Jurkat, Clone E6-1 (cell line): ENCODE results near the gene FNIP2.
"Not testable (repeated sequence)": the region's sequence is repeated elsewhere in the genome, so short reads cannot be mapped to it uniquely, and the experiment has no call there.

Experiments used
- DNase-seq: peaks from one replicate; pipeline ENCODE4 v3.0.0-alpha.2; 2011; ENCODE audit warnings: low read depth, low spot score
- H3K4me3 ChIP-seq: 2 replicates; pipeline ENCODE4 v1.5.1; 2011; ENCODE audit warnings: mild to moderate bottlenecking, low read length, control low read depth, moderate library complexity

FNIP2 gene

DNA sequence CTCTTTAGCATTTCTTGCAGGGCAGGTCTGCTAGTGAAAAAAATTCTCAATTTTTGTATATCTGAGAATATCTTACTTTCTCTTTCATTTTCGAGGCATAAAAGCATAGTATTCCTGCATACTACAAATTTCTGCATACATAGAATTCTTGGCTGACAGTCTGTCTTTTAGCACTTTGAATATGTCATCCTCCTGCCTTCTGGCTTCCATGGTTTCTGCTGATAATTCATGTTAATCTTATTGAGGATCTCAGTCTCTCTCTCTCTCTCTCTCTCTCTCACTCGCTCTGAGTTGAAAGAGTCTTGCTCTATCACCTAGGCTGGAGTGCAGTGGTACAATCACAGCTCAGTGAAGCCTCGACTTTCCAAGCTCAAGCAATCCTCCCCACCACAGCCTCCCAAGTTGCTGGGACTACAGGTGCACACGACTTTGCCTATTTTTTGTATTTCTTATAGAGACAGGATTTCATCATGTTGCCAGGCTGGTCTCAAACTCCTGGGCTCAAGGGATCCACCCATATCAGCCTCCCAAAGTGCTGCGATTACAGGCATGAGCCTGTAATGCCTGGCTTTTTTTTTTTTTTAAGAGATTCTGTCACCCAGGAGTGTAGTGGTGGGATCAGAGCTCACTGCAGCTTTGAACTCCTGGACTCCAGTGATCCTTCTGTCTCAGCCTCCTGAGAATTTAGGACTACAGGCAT lies 161.3 kb downstream of the FNIP2 start:
- no peak overlapping the region for H3K4me3 ChIP-seq
- DNase-seq: no peak

GRCh38 chr4:158930639-158930972 lies 161.8 kb downstream of the FNIP2 start:
- no peak overlapping the region for H3K4me3 ChIP-seq
- DNase-seq: no peak

DNA sequence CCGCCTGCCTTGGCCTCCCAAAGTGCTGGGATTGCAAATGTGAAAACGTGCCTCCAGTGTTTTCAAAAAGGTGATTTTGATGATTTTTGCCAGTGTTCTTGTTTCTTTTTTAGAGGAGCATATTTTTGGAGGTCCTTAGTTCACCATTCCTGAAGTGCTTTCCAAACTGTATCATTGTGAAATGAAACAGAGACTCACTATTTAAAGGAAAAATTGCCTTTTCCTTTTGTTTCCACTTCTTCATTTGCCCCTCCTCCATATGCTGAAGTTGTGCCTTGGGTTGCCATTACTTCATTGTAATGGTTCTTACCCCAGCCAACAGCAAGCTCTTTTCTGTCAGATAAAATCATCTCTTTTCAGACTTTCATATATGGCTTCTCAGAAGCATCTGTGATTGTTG lies 164.4 kb downstream of the FNIP2 start:
- no peak for DNase-seq
- no peak overlapping the region for H3K4me3 ChIP-seq

DNA sequence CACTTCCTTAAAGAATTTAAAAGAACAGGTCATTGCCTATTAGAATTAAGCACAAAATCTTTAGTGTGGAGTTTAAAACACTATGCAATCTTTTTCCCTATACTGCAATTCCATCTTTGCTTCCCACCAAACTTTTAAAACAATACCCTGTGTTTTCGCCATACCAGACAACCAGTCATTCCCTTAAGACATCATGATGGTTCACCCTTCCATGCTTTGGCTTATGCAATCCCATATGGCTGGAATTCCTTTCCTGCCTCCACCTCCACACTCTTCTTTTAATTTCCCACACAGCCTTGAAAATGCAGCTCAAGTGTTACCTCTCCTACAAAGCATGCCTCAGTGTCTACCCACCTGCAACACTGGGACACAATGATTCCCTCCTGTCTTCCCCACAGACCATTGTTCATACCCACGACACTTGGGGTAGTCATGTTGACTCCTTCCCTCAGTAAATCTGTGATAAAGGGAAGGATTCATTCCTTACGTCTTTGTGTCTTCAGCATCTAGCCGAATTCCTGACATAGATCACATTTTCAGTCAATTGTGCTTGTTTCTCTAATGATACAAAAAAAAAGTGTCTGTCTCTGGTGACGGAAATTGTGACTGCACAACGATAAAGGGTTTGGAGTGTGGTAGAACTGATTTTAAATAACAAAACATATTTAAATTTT lies 166.3 kb downstream of the FNIP2 start:
- no peak for DNase-seq
- H3K4me3 ChIP-seq: no peak overlapping the region

DNA sequence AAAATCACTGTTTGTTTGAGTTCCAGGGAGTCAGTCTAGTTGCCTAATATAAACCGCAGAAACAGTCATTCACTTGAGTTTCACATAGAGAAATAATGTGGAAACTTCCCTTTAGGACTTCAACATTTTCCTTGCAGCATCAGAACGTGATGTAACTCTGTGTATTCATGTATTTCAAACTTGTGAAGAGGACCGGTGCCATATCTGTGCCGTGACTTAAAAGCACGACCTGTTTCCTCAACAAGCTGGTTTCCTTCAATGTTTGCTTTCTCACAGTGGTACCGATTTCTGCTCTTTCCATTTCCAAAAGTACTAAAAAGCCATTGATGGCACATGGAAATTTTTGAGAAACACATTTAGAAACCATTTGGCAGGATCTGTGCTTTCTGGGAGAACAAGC lies 167.4 kb downstream of the FNIP2 start:
- DNase-seq: no peak
- H3K4me3 ChIP-seq: no peak overlapping the region

DNA sequence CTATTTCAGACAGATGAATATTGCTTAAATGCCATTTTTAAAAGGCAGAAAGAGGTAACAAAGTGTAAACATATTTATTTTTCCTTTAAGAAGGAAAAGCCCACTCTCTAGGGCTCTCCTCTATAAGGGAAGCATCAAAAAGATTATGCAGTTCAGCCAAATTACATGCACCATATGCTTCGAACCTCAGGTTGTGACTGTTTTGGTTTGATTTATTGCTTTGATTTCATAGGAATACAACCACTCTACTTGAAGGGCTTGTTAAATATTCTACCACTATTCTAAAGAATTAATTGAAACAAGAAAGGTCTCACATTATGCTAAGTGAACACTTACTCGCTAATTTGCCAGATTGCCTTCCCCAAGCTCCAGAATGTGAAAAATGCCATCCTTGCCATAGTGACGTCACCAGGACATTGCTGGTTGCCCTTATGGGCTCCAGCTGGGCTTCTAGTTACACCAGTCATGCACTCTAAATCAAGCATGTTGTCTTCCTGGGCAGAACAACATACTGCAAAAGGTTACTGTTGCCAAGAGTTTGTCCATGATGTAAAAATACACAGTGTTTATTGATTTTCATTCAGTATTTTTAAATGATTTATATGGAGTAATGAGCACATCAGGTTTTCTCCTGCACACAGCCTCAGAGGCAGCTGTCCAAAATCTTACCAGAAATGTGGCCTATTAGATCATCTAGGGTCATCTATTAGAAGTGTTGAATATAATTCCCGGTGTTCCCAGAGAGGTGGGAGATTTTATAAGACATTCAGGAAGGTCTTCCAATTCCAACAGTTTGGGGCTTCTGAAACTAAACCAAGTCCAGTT lies 169.6 kb downstream of the FNIP2 start:
- no peak for DNase-seq

GRCh38 chr4:158940271-158940670 lies 171.4 kb downstream of the FNIP2 start:
- H3K4me3 ChIP-seq: no peak overlapping the region
- DNase-seq: no peak

More for the DNA sequence above, 169.6 kb downstream of the FNIP2 start:
- H3K4me3 ChIP-seq: no peak overlapping the region

GRCh38 chr4:158941321-158941720 lies 172.5 kb downstream of the FNIP2 start:
- DNase-seq: no peak
- H3K4me3 ChIP-seq: no peak overlapping the region

- DNase-seq: no peak
- no peak overlapping the region for H3K4me3 ChIP-seq
Measured at GRCh38 chr4:158941895-158942294, 173.1 kb downstream of the FNIP2 start.

GRCh38 chr4:158945529-158946108 lies 176.8 kb downstream of the FNIP2 start:
- no peak for DNase-seq
- H3K4me3 ChIP-seq: no peak overlapping the region

DNA sequence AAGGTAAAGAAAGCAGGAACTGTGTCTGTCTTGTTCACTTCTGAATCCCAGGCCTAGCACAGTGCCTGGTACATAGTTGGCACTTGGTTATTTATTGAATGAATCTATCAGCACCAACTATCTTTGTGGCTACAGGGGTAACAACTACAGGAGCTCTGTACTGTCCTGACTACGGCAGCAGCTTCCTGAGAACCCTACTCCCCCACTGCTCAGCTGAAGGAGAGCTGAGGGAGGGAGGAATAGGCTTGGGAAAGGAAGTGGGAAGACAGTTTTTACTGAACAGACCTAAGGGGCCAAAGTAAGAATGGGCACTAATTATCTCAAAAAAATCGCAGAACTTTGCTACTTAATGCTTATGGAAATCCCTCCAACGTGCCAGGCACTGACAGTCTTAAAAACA lies 178.0 kb downstream of the FNIP2 start:
- no peak for DNase-seq
- no peak overlapping the region for H3K4me3 ChIP-seq

- DNase-seq: no peak
- H3K4me3 ChIP-seq: no peak overlapping the region
Measured at GRCh38 chr4:158948071-158948470, 179.2 kb downstream of the FNIP2 start.

GRCh38 chr4:158949099-158949498 lies 180.3 kb downstream of the FNIP2 start:
- no peak for DNase-seq
- no peak overlapping the region for H3K4me3 ChIP-seq

- DNase-seq, H3K4me3 ChIP-seq: not testable (repeated sequence)
Measured at GRCh38 chr4:158952221-158952774, 183.5 kb downstream of the FNIP2 start.

DNA sequence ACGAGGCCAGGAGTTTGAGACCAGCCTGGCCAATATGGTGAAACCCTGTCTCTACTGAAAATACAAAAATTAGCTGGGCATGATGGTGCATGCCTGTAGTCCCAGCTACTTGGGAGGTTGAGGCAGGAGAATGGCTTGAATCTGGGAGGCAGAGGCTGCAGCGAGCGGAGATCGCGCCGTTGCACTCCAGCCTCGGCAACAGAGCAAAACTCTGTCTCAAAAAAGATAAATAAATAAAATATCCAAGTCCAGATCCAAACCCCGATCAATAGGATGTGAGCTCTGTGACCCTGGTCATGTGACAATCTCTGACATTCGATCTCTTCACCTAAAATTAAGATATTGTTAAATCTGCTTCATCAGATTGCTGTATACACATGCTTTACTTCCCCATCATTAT lies 187.5 kb downstream of the FNIP2 start:
- not testable (repeated sequence) for H3K4me3 ChIP-seq, DNase-seq

DNA sequence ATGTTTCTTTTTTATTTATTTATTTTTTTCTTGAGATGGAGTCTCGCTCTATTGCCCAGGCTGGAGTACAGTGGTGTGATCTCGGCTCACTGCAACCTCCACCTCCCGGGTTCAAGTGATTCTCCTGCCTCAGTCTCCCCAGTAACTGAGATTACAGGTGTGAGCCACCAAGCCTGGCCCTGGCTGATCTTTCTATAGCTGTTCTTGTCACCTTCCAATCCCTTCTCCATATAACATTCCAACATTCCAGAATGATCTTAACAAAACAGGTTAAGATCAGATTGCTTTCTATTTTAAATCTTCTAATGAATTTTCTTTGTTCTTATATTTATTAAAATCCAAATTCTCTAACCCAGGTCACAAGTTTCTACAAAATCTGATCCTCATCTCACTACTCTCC lies 188.1 kb downstream of the FNIP2 start:
- not testable (repeated sequence) for DNase-seq

More for the DNA sequence above, 188.1 kb downstream of the FNIP2 start:
- not testable (repeated sequence) for H3K4me3 ChIP-seq
